T-helper 1 cell treated with Interleukin-12 subunit alpha and Interleukin-12 subunit beta and Interleukin-4 antibody, amounts not matched to agents 30 μg/mL and 1 μg/mL, for 36 hours (primary cell): ENCODE data around the gene CACNA1C.
"Not testable (repeated sequence)": the region's sequence is repeated elsewhere in the genome, so short reads cannot be mapped to it uniquely, and the experiment has no call there.

Experiments used
- H3K27ac Mint-ChIP-seq: one replicate; pipeline ENCODE4 v1.8.0; 2021; ENCODE audit warnings: mild to moderate bottlenecking, mixed read lengths
- H3K27me3 Mint-ChIP-seq: one replicate; pipeline ENCODE4 v1.8.0; 2021; ENCODE audit warnings: low read depth, mixed read lengths
- H3K36me3 Mint-ChIP-seq: one replicate; pipeline ENCODE4 v1.8.0; 2021; ENCODE audit warnings: low read depth, mixed read lengths
- H3K4me1 Mint-ChIP-seq: one replicate; pipeline ENCODE4 v1.8.0; 2021; ENCODE audit warnings: low read depth, mixed read lengths
- H3K4me3 Mint-ChIP-seq: one replicate; pipeline ENCODE4 v1.8.0; 2021; ENCODE audit warnings: mild to moderate bottlenecking, moderate library complexity, mixed read lengths
- H3K9me3 Mint-ChIP-seq: one replicate; pipeline ENCODE4 v1.8.0; 2021; ENCODE audit warnings: mixed read lengths

CACNA1C gene

DNA sequence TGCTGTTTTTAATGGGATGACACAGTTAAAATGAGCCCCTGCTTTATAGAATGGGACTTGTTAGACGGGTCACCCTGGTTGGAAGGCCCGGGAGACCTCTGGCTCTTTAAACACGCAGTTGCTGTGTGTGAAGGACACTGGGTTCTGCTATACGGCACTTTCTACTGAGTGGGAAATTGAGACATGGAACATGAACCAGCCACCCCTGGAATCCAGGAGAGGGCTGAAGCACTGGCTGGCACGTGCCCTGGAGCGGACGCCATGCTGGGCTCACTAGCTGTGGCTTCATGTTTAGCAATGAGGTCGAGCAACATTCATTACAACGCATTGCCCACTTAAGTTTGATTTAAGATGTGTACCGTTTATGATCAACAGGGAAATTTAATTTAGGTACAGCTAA, 23.9 kb downstream of the CACNA1C start:
- Mint-ChIP-seq H3K27ac (no peak overlapping the region), H3K27me3 (peaks cover 6% of the 10 kb centered on the region), H3K9me3 (peaks cover 7% of the 10 kb centered on the region), H3K36me3 (no peaks in the 10 kb centered on the region), H3K4me3 (no peak overlapping the region), H3K4me1 (no peaks in the 10 kb centered on the region)

GRCh38 chr12:2080604-2081003, 27.8 kb downstream of the CACNA1C start:
- no peaks in the 10 kb centered on the region for H3K36me3 Mint-ChIP-seq
- H3K27ac Mint-ChIP-seq = no peak overlapping the region
- peaks cover 5% of the 10 kb centered on the region for H3K9me3 Mint-ChIP-seq
- no peaks in the 10 kb centered on the region for H3K4me1 Mint-ChIP-seq
- peaks cover 24% of the 10 kb centered on the region for H3K27me3 Mint-ChIP-seq
- no peak overlapping the region for H3K4me3 Mint-ChIP-seq

GRCh38 chr12:2082321-2082720, 29.5 kb downstream of the CACNA1C start:
- Mint-ChIP-seq H3K27ac (no peak overlapping the region), H3K36me3 (no peaks in the 10 kb centered on the region), H3K4me1 (no peaks in the 10 kb centered on the region), H3K9me3 (peaks cover 5% of the 10 kb centered on the region), H3K4me3 (no peak overlapping the region), H3K27me3 (peaks cover 29% of the 10 kb centered on the region)

- Mint-ChIP-seq H3K4me1 (no peaks in the 10 kb centered on the region), H3K27me3 (peaks cover 29% of the 10 kb centered on the region), H3K4me3 (no peak overlapping the region), H3K9me3 (peaks cover 5% of the 10 kb centered on the region), H3K36me3 (no peaks in the 10 kb centered on the region), H3K27ac (no peak overlapping the region)
These were observed 30.2 kb downstream of the CACNA1C start for GRCh38 chr12:2083008-2083407.

DNA sequence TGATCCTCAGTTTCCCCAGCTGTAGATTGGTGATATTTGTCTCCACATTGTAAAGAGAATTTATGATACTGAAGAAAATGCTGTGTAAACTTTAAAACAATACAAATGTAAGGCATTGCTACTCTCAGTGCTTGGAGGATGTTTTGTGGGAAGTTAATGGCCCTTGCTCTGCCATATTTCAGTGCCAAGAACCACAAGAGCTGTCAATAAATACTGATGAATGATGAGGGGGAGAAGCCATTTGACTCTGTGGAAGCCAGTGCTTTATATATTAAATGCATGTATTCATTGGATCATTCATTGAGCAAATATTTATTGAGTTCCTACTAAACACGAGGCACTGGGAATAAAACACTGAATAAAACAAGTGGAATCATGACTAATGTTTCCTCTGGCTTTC, 30.8 kb downstream of the CACNA1C start:
- Mint-ChIP-seq H3K4me3 (no peak overlapping the region), H3K27ac (no peak overlapping the region), H3K27me3 (peaks cover 29% of the 10 kb centered on the region), H3K9me3 (peaks cover 5% of the 10 kb centered on the region), H3K4me1 (no peaks in the 10 kb centered on the region), H3K36me3 (no peaks in the 10 kb centered on the region)

DNA sequence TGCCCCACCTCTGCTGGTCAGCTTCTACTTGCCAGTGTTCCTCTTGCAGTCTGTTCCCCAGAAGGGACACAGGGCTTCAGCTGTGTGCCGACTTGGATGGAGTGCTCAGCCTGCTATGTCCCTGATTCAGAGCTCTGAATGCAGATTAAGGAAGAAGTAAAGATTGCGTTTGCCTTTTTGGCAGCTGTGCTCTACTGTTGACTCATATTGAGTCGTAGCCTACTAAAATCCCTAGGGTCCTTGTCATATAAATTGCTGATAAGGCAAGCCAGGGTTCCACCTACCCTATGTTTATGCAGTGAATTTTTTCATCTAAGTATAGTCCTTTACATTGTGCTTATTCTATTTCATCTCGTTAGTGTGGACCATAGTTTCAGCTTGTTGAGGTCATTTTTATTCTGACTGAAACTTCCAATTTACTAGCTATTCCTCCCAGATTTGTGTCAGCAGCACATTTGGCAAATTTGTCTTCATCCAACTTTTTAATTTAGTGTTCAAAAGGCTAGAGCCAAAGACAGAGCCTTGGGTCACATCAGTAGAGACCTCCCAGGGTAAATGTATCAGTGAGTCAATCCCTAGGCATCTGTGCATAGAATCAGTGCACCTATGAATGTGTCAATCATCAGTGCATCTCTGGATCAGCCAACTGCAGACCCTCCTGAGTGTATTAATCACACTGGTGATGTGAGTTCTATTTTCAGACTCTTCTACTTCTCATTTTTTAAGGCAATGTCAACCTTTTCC, 31.9 kb downstream of the CACNA1C start:
- no peaks in the 10 kb centered on the region for H3K36me3 Mint-ChIP-seq
- H3K9me3 Mint-ChIP-seq = peaks cover 5% of the 10 kb centered on the region
- no peaks in the 10 kb centered on the region for H3K4me1 Mint-ChIP-seq
- H3K4me3 Mint-ChIP-seq = no peak overlapping the region
- H3K27me3 Mint-ChIP-seq = peaks cover 29% of the 10 kb centered on the region
- no peak overlapping the region for H3K27ac Mint-ChIP-seq

DNA sequence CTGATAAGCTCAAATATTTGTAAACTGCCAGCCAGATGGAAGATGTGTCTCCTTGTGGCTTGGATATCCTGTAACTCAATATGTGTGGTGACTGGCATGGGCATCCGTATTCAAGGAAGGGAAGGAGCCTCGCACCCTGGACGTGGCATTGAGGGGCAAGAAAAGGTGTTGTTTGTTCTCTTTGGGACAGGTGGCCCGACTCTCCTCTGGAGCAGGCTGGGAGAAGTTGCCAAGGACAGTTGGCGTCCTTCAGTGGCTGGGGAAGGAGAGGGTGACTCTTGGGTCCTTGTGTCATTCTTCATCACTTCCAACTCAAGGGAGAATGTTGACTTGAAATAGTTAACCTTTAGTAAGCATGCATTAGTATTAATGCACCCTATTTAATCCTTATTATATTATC, 39.6 kb downstream of the CACNA1C start:
- Mint-ChIP-seq H3K9me3 (no peaks in the 10 kb centered on the region), H3K4me1 (no peaks in the 10 kb centered on the region), H3K27me3 (peaks cover 2% of the 10 kb centered on the region), H3K4me3 (no peak overlapping the region), H3K27ac (no peak overlapping the region), H3K36me3 (no peaks in the 10 kb centered on the region)

- Mint-ChIP-seq H3K4me3 (no peak overlapping the region), H3K4me1 (no peaks in the 10 kb centered on the region), H3K36me3 (no peaks in the 10 kb centered on the region), H3K27ac (no peak overlapping the region), H3K27me3 (no peaks in the 10 kb centered on the region), H3K9me3 (no peaks in the 10 kb centered on the region)
These were observed 40.1 kb downstream of the CACNA1C start for GRCh38 chr12:2092890-2093289.

- no peaks in the 10 kb centered on the region for H3K27me3 Mint-ChIP-seq
- no peaks in the 10 kb centered on the region for H3K36me3 Mint-ChIP-seq
- no peak overlapping the region for H3K27ac Mint-ChIP-seq
- H3K4me3 Mint-ChIP-seq = no peak overlapping the region
- no peaks in the 10 kb centered on the region for H3K4me1 Mint-ChIP-seq
- no peaks in the 10 kb centered on the region for H3K9me3 Mint-ChIP-seq
These were observed 41.8 kb downstream of the CACNA1C start for GRCh38 chr12:2094597-2094996.

GRCh38 chr12:2095878-2096277, 43.1 kb downstream of the CACNA1C start:
- Mint-ChIP-seq H3K36me3 (no peaks in the 10 kb centered on the region), H3K27ac (no peak overlapping the region), H3K27me3 (no peaks in the 10 kb centered on the region), H3K4me1 (no peaks in the 10 kb centered on the region), H3K9me3 (no peaks in the 10 kb centered on the region), H3K4me3 (no peak overlapping the region)

DNA sequence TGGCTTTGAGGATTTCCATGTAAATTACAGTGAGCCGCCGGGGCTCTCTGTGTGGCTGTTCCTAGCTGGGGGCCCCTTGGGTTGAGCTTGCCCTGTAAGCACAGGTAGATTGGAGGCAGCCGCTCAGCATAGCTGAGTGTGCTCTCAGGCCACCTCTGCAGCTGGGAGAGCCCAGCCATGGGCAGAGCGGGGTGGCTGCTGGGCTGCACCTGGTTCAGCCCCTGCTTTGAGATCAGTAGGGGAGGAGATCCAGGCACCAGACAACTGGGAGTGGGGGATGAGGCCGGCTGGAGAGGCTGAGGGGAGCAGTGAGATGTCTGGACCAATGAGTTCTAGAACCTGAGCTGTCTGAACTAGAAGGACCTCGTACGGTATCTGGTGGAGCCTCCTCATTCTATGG, 44.8 kb downstream of the CACNA1C start:
- Mint-ChIP-seq H3K4me1 (no peaks in the 10 kb centered on the region), H3K36me3 (no peaks in the 10 kb centered on the region), H3K27ac (no peak overlapping the region), H3K27me3 (no peaks in the 10 kb centered on the region), H3K9me3 (no peaks in the 10 kb centered on the region), H3K4me3 (no peak overlapping the region)

- Mint-ChIP-seq H3K27me3 (no peaks in the 10 kb centered on the region), H3K36me3 (no peaks in the 10 kb centered on the region), H3K27ac (no peak overlapping the region), H3K9me3 (no peaks in the 10 kb centered on the region), H3K4me1 (no peaks in the 10 kb centered on the region), H3K4me3 (no peak overlapping the region)
These were observed 46.1 kb downstream of the CACNA1C start for GRCh38 chr12:2098852-2099251.

DNA sequence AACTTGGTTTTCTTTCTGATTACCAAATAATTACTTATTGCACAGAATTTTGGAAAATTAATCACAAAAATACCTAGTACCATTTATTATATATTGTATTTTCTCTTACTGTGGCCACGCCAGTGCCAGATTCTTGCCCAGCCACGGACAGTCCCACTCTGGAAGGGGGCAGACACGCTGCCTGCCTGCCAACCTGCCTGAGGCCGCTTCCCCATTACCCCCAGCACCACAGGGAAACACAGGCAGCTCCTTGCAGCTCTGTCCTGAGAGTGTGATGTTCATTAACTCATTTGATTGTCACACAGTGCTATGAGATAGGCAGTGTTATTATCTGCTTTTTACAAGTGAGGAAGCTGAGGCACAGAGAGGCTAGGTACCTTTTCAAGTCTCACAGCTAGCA, 46.8 kb downstream of the CACNA1C start:
- H3K4me3 Mint-ChIP-seq = no peak overlapping the region
- no peak overlapping the region for H3K27ac Mint-ChIP-seq
- H3K9me3 Mint-ChIP-seq = no peaks in the 10 kb centered on the region
- no peaks in the 10 kb centered on the region for H3K27me3 Mint-ChIP-seq
- no peaks in the 10 kb centered on the region for H3K4me1 Mint-ChIP-seq
- H3K36me3 Mint-ChIP-seq = no peaks in the 10 kb centered on the region

GRCh38 chr12:2101359-2101758, 48.6 kb downstream of the CACNA1C start:
- Mint-ChIP-seq H3K36me3 (no peaks in the 10 kb centered on the region), H3K27ac (no peak overlapping the region), H3K27me3 (no peaks in the 10 kb centered on the region), H3K9me3 (no peaks in the 10 kb centered on the region), H3K4me1 (no peaks in the 10 kb centered on the region), H3K4me3 (no peak overlapping the region)

- Mint-ChIP-seq H3K27ac (no peak overlapping the region), H3K27me3 (no peaks in the 10 kb centered on the region), H3K4me3 (no peak overlapping the region), H3K9me3 (no peaks in the 10 kb centered on the region), H3K36me3 (no peaks in the 10 kb centered on the region), H3K4me1 (no peaks in the 10 kb centered on the region)
These were observed 49.0 kb downstream of the CACNA1C start for GRCh38 chr12:2101771-2102170.

DNA sequence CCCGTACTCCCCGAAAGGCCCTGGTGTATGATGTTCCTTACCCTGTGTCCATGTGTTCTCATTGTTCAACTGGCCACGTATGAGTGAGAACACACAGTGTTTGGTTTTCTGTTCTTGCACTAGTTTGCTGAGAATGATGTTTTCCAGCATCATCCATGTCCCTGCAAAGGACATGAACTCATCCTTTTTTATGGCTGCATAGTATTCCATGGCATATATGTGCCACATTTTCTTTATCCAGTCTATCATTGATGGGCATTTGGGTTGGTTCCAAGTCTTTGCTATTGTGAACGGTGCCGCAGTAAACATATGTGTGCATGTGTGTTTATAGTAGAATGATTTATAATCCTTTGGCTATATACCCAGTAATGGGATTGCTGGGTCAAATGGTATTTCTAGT, 49.9 kb downstream of the CACNA1C start:
- H3K4me3 Mint-ChIP-seq, H3K4me1 Mint-ChIP-seq, H3K27ac Mint-ChIP-seq, H3K9me3 Mint-ChIP-seq, H3K36me3 Mint-ChIP-seq, H3K27me3 Mint-ChIP-seq: not testable (repeated sequence)
